ENCODE results near the gene BTBD10. TPM values are rescaled to one million over a fixed set of nuclear protein-coding genes. Genes with fewer than 3 reads are reported as not detected.

The BTBD10 gene
- total and polyA plus RNA-seq, 2 donors (not counting 1 experiment from before 2014, with no cell fraction given): 40.2 to 83.9 TPM

- H3K9ac ChIP-seq (ENCODE audit: insufficient read depth, low read length): no peak overlapping the region
- H2AFZ ChIP-seq (ENCODE audit: low read length): no peak overlapping the region
- no peaks in the 10 kb centered on the region for H3K27me3 ChIP-seq (ENCODE audit: control insufficient read depth, insufficient read depth, low read length)
- no peak overlapping the region for H3K4me3 ChIP-seq (replicated peaks in 1 of 4; ENCODE audit: control extremely low read depth in 1 of 4, insufficient read depth in 1 of 4, low read depth in 3 of 4, low read length in 4 of 4)
- H3K36me3 ChIP-seq (ENCODE audit: control insufficient read depth, insufficient read depth, low read length): peaks cover under 1% of the 10 kb centered on the region
- no peaks in the 10 kb centered on the region for H4K20me1 ChIP-seq (ENCODE audit: control insufficient read depth, extremely low read depth, insufficient read depth, low read length)
- no peak overlapping the region for H3K4me2 ChIP-seq (ENCODE audit: extremely low read depth, insufficient read depth, low read length)
- H3K4me1 ChIP-seq (ENCODE audit: control insufficient read depth, extremely low read depth, insufficient read depth, low read length): no peaks in the 10 kb centered on the region
- no peaks in the 10 kb centered on the region for H3K79me2 ChIP-seq (ENCODE audit: control insufficient read depth, insufficient read depth, low read length)
- H3K9me3 ChIP-seq (ENCODE audit: control insufficient read depth, insufficient read depth, low read depth, low read length): no peaks in the 10 kb centered on the region
- TF ChIP-seq EZH2 (IDR thresholded peaks at IDR 0.05; ENCODE audit: low read length, missing control alignments): no peak
- TF ChIP-seq CTCF (conservative IDR thresholded peaks at IDR 0.05 in 1 of 2, IDR thresholded peaks at IDR 0.05 in 1 of 2; ENCODE audit: low read depth in 1 of 2, low read length in 2 of 2): no peak
- no peak for DNase-seq (ENCODE audit: low read depth in 2 of 2)
- no peak overlapping the region for H3K27ac ChIP-seq (ENCODE audit: insufficient read depth, low read length)
Measured at GRCh38 chr11:13362596-13363109, 100.4 kb downstream of the BTBD10 start.

DNA sequence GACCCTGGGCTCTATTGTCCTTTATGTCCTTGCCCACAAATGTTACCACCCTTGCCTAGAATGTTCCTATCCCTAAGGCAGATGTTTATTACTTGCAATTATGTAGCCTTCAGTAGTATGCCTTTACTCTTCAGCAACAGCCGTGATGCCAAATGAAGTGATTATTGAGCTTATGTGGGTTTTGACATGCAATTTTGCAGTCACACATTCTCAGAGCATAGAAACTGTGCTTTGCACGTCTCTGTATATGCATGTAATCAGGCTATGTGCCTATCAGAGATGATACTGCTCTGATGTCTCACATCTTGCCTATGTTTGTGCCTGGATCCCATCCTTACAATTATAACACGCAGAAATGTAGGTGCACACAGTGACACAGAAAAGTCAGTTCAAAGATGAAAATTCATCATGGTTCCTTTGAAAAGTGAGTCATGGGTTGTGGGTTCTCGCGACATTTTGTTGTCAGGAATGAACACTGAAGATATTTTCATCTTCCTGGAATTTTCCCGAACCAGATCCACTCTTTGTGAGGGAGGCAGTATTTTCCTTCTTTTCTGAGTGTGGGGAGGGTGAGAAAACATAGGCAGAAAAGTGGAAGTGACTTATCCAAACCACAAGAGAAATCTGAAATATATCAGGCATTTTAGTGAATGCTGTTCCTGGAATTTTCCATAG lies 104.3 kb downstream of the BTBD10 start:
- Histone ChIP-seq H3K36me3 (ENCODE audit: control insufficient read depth, insufficient read depth, low read length) (peaks cover 5% of the 10 kb centered on the region), H2AFZ (ENCODE audit: low read length) (no peak overlapping the region), H3K27me3 (ENCODE audit: control insufficient read depth, insufficient read depth, low read length) (no peaks in the 10 kb centered on the region), H3K4me1 (ENCODE audit: control insufficient read depth, extremely low read depth, insufficient read depth, low read length) (no peaks in the 10 kb centered on the region), H3K9ac (ENCODE audit: insufficient read depth, low read length) (no peak overlapping the region), H3K9me3 (ENCODE audit: control insufficient read depth, insufficient read depth, low read depth, low read length) (no peaks in the 10 kb centered on the region), H3K79me2 (ENCODE audit: control insufficient read depth, insufficient read depth, low read length) (no peaks in the 10 kb centered on the region), H3K4me2 (ENCODE audit: extremely low read depth, insufficient read depth, low read length) (no peak overlapping the region), H3K27ac (ENCODE audit: insufficient read depth, low read length) (no peak overlapping the region), H3K4me3 (replicated peaks in 1 of 4; ENCODE audit: control extremely low read depth in 1 of 4, insufficient read depth in 1 of 4, low read depth in 3 of 4, low read length in 4 of 4) (no peak overlapping the region), H4K20me1 (ENCODE audit: control insufficient read depth, extremely low read depth, insufficient read depth, low read length) (no peaks in the 10 kb centered on the region)
- no peak for TF ChIP-seq EZH2 (IDR thresholded peaks at IDR 0.05; ENCODE audit: low read length, missing control alignments)
- TF ChIP-seq CTCF (conservative IDR thresholded peaks at IDR 0.05 in 1 of 2, IDR thresholded peaks at IDR 0.05 in 1 of 2; ENCODE audit: low read depth in 1 of 2, low read length in 2 of 2): no peak
- peak; percentile 33 to 76 for DNase-seq (ENCODE audit: low read depth in 2 of 2)

GRCh38 chr11:13357232-13357631 lies 105.8 kb downstream of the BTBD10 start:
- H3K9ac ChIP-seq (ENCODE audit: insufficient read depth, low read length): no peak overlapping the region
- H3K27me3 ChIP-seq (ENCODE audit: control insufficient read depth, insufficient read depth, low read length): no peaks in the 10 kb centered on the region
- no peak overlapping the region for H2AFZ ChIP-seq (ENCODE audit: low read length)
- H3K4me1 ChIP-seq (ENCODE audit: control insufficient read depth, extremely low read depth, insufficient read depth, low read length): no peaks in the 10 kb centered on the region
- no peak for DNase-seq (ENCODE audit: low read depth in 2 of 2)
- TF ChIP-seq CTCF (conservative IDR thresholded peaks at IDR 0.05 in 1 of 2, IDR thresholded peaks at IDR 0.05 in 1 of 2; ENCODE audit: low read depth in 1 of 2, low read length in 2 of 2): no peak
- no peak for TF ChIP-seq EZH2 (IDR thresholded peaks at IDR 0.05; ENCODE audit: low read length, missing control alignments)
- H4K20me1 ChIP-seq (ENCODE audit: control insufficient read depth, extremely low read depth, insufficient read depth, low read length): no peaks in the 10 kb centered on the region
- no peaks in the 10 kb centered on the region for H3K9me3 ChIP-seq (ENCODE audit: control insufficient read depth, insufficient read depth, low read depth, low read length)
- H3K4me3 ChIP-seq (replicated peaks in 1 of 4; ENCODE audit: control extremely low read depth in 1 of 4, insufficient read depth in 1 of 4, low read depth in 3 of 4, low read length in 4 of 4): no peak overlapping the region
- no peak overlapping the region for H3K4me2 ChIP-seq (ENCODE audit: extremely low read depth, insufficient read depth, low read length)
- H3K79me2 ChIP-seq (ENCODE audit: control insufficient read depth, insufficient read depth, low read length): no peaks in the 10 kb centered on the region
- H3K27ac ChIP-seq (ENCODE audit: insufficient read depth, low read length): no peak overlapping the region
- H3K36me3 ChIP-seq (ENCODE audit: control insufficient read depth, insufficient read depth, low read length): peaks cover 5% of the 10 kb centered on the region
